CD4-positive, alpha-beta T cell (primary cell): ENCODE data around the gene ALOX5AP. TPM values are rescaled to one million over a fixed set of nuclear protein-coding genes. Genes with fewer than 3 reads are reported as not detected.

ENCODE experiments used
- ATAC-seq: fragments of 200-7000 bp; cut with Tn5 transposase; one replicate; pipeline ENCODE4 v1.10.0; 2022; ENCODE audit warnings: mild to moderate bottlenecking; ENCODE audit not compliant: poor library complexity
- CTCF ChIA-PET: fragments of 350-600 bp; sonication (Branson Sonifier 250); formaldehyde crosslinking; loops from one replicate; lab custom pipeline; 2021; ENCODE audit warnings: antibody characterized with exemption, inconsistent platforms; lab: Charles Lee
- POLR2A ChIA-PET: fragments of 350-600 bp; sonication (Branson Sonifier 250); formaldehyde crosslinking; loops from one replicate; lab custom pipeline; 2021; ENCODE audit warnings: antibody characterized with exemption, inconsistent platforms; lab: Charles Lee
- DNase-seq, 14 experiments: peaks; one replicate each; pipeline ENCODE4 v3.0.0-alpha.2; 2013 to 2020; ENCODE audit warnings: mixed read lengths in 2 of 14
- H3K27ac ChIP-seq, 2 donors: one replicate each; pipeline versions ENCODE4 v1.5.1 to v1.7.0; 2013; ENCODE audit warnings: low read length in 2 of 2, low read depth in 1 of 2, mild to moderate bottlenecking in 1 of 2
- H3K27me3 ChIP-seq, 2 experiments: 1 replicate in 1 of 2; 2 replicates in 1 of 2; pipeline versions ENCODE4 v1.6.1 to v1.7.0; 2013; ENCODE audit warnings: low read length in 2 of 2, control low read depth in 1 of 2, mild to moderate bottlenecking in 1 of 2, moderate library complexity in 1 of 2; ENCODE audit not compliant: insufficient read depth in 2 of 2, control insufficient read depth in 1 of 2
- H3K36me3 ChIP-seq: one replicate; pipeline ENCODE4 v1.6.1; 2013; ENCODE audit warnings: low read length, control low read depth; ENCODE audit not compliant: insufficient read depth
- H3K4me1 ChIP-seq: one replicate; pipeline ENCODE4 v1.6.1; 2013; ENCODE audit warnings: low read length, control low read depth; ENCODE audit not compliant: insufficient read depth
- H3K4me3 ChIP-seq: one replicate; pipeline ENCODE4 v1.5.1; 2013; ENCODE audit warnings: mild to moderate bottlenecking, low read length, moderate library complexity
- H3K9me3 ChIP-seq, 2 experiments: 1 replicate in 1 of 2; 2 replicates in 1 of 2; pipeline versions ENCODE4 v1.6.1 to v1.7.0; 2013; ENCODE audit warnings: low read length in 2 of 2, mild to moderate bottlenecking in 2 of 2, control low read depth in 1 of 2, moderate library complexity in 1 of 2; ENCODE audit not compliant: control insufficient read depth in 1 of 2, insufficient read depth in 1 of 2
- H3K27ac Mint-ChIP-seq: one replicate; pipeline ENCODE4 v1.8.0; 2020; ENCODE audit warnings: mixed read lengths
- H3K27me3 Mint-ChIP-seq: one replicate; pipeline ENCODE4 v1.8.0; 2021; ENCODE audit warnings: mixed read lengths
- H3K36me3 Mint-ChIP-seq: one replicate; pipeline ENCODE4 v1.8.0; 2021; ENCODE audit warnings: low read depth, mixed read lengths
- H3K4me1 Mint-ChIP-seq: one replicate; pipeline ENCODE4 v1.8.0; 2021; ENCODE audit warnings: low read depth, mixed read lengths
- H3K4me3 Mint-ChIP-seq: one replicate; pipeline ENCODE4 v1.8.0; 2020; ENCODE audit warnings: mild to moderate bottlenecking, mixed read lengths
- H3K9me3 Mint-ChIP-seq: one replicate; pipeline ENCODE4 v1.8.0; 2020; ENCODE audit warnings: mixed read lengths
- CTCF ChIP-seq: fragments of 200-600 bp; IDR thresholded peaks from one replicate; pipeline ENCODE4 v1.8.0; 2022; ENCODE audit warnings: antibody characterized with exemption, mild to moderate bottlenecking
- intact Hi-C, 2 experiments: fragments of 100-400 bp; cut with DNase I in 1 of 2; cut with micrococcal nuclease in 1 of 2; formaldehyde crosslinking; loops; one replicate each; pipeline versions ENCODE4 v1.15.1 to v1.9.0; 2023 to 2025; cut with DNase I, micrococcal nuclease
- total RNA-seq, 174 experiments: library from RNA in 2 of 174; stranded (reverse) in 2 of 174; gene quantifications; one replicate each; pipeline ENCODE4 v1.2.3 and lab custom pipeline; 2021 to 2026

ALOX5AP gene
- total RNA-seq, 2 experiments from 2014 or later: 16.5 to 19.0 TPM

GRCh38 chr13:30724778-30725177, 10.6 kb upstream of the ALOX5AP start:
- Histone ChIP-seq H3K36me3 (no peaks in the 10 kb centered on the region), H3K27ac (no peak overlapping the region), H3K9me3 (no peaks in the 10 kb centered on the region), H3K4me1 (no peaks in the 10 kb centered on the region), H3K4me3 (no peak overlapping the region), H3K27me3 (no peaks in the 10 kb centered on the region)
- no peaks in the 10 kb centered on the region for H3K27me3 Mint-ChIP-seq
- no peak overlapping the region for H3K27ac Mint-ChIP-seq
- DNase-seq (no peak), ATAC-seq (no peak)
- TF ChIP-seq CTCF: no peak
- ChIA-PET POLR2A (no interaction called here), CTCF (no interaction called here)
- H3K36me3 Mint-ChIP-seq: no peaks in the 10 kb centered on the region
- H3K4me3 Mint-ChIP-seq: no peak overlapping the region
- intact Hi-C loops: no loop called here
- no peaks in the 10 kb centered on the region for H3K9me3 Mint-ChIP-seq
- no peaks in the 10 kb centered on the region for H3K4me1 Mint-ChIP-seq

GRCh38 chr13:30725326-30726085, 9.8 kb upstream of the ALOX5AP start:
- Mint-ChIP-seq H3K4me3 (no peak overlapping the region), H3K4me1 (no peaks in the 10 kb centered on the region), H3K9me3 (no peaks in the 10 kb centered on the region), H3K36me3 (no peaks in the 10 kb centered on the region), H3K27me3 (no peaks in the 10 kb centered on the region), H3K27ac (no peak overlapping the region)
- ATAC-seq (no peak), DNase-seq (no peak)
- no peaks in the 10 kb centered on the region for H3K9me3 ChIP-seq
- H3K4me3 ChIP-seq: no peak overlapping the region
- ChIA-PET POLR2A (no interaction called here), CTCF (no interaction called here)
- no peaks in the 10 kb centered on the region for H3K4me1 ChIP-seq
- H3K27ac ChIP-seq: no peak overlapping the region
- TF ChIP-seq CTCF: no peak
- H3K27me3 ChIP-seq: no peaks in the 10 kb centered on the region
- intact Hi-C loops: no loop called here
- no peaks in the 10 kb centered on the region for H3K36me3 ChIP-seq

- no peaks in the 10 kb centered on the region for H3K4me1 Mint-ChIP-seq
- no peak overlapping the region for H3K27ac Mint-ChIP-seq
- Histone ChIP-seq H3K27ac (no peak overlapping the region), H3K36me3 (no peaks in the 10 kb centered on the region), H3K4me1 (no peaks in the 10 kb centered on the region), H3K27me3 (no peaks in the 10 kb centered on the region), H3K4me3 (no peak overlapping the region), H3K9me3 (no peaks in the 10 kb centered on the region)
- no peak overlapping the region for H3K4me3 Mint-ChIP-seq
- POLR2A ChIA-PET: no interaction called here
- ATAC-seq (no peak), DNase-seq (no peak)
- no peaks in the 10 kb centered on the region for H3K9me3 Mint-ChIP-seq
- no peaks in the 10 kb centered on the region for H3K27me3 Mint-ChIP-seq
- H3K36me3 Mint-ChIP-seq: no peaks in the 10 kb centered on the region
- intact Hi-C loops: no loop called here
- CTCF ChIA-PET: no interaction called here
- no peak for TF ChIP-seq CTCF
These were observed 9.2 kb upstream of the ALOX5AP start for GRCh38 chr13:30726192-30726591.
